Spleen (tissue), 7 donors: ENCODE measurements around the gene MAFF.

ENCODE experiments used
- CTCF ChIP-seq, 11 experiments: fragments of 200-600 bp in 7 of 11; fragments of 450-650 bp in 4 of 11; sonication (generic) in 4 of 11; IDR thresholded peaks in 8 of 11; conservative IDR thresholded peaks in 3 of 11; 1 replicate in 7 of 11; 2 replicates in 4 of 11; pipeline versions ENCODE4 v1.4.0 to v1.8.0; 2016 to 2021; ENCODE audit warnings: antibody characterized with exemption in 11 of 11, inconsistent platforms in 4 of 11, mild to moderate bottlenecking in 1 of 11
- POLR2A ChIP-seq, 3 donors: fragments of 450-650 bp; IDR thresholded peaks; one replicate each; pipeline ENCODE4 v1.5.1; 2017; ENCODE audit warnings: antibody characterized with exemption in 3 of 3, mild to moderate bottlenecking in 1 of 3
- POLR2AphosphoS5 ChIP-seq, 3 donors: sonication (generic); formaldehyde crosslinking; IDR thresholded peaks; one replicate each; pipeline ENCODE4 v1.5.1; 2017; ENCODE audit warnings: antibody characterized with exemption in 3 of 3
- donor health status: DM: no; HTN: no; CAD: no; lungs with moderate emphysema.
- donor health status: DM: no; HTN: no; CAD: no.
- donor health status: DM: no; HTN: no; CAD: no.

GRCh38 chr22:38205261-38206128, 3.7 kb downstream of the MAFF start:
- TF ChIP-seq CTCF (IDR thresholded peaks at IDR 0.05 in 8 of 11, conservative IDR thresholded peaks at IDR 0.05 in 3 of 11), result no peak
- TF ChIP-seq POLR2A (IDR thresholded peaks at IDR 0.05), result no peak
- no peak for TF ChIP-seq POLR2AphosphoS5 (IDR thresholded peaks at IDR 0.05)
